ENCODE results near the gene C11orf42. TPM values are rescaled to one million over a fixed set of nuclear protein-coding genes. Genes with fewer than 3 reads are reported as not detected.

The C11orf42 gene
- total RNA-seq, result not detected
- long read RNA-seq, partial matches to known transcripts, result 0 of 2 reads
- long read RNA-seq, other reads (novel, unspliced or antisense), result 2 of 2 reads

GRCh38 chr11:6205366-6205765 lies at the start of gene C11orf42:
C11orf42 (plus strand) TSS chr11:6205557; CDS start chr11:6205616, 59 bp downstream.
- DNase-seq, result no peak
- intact Hi-C loops (cut with DNase I), result no loop called here
- ATAC-seq, result no peak

GRCh38 chr11:6156628-6157359 lies 48.6 kb upstream of the C11orf42 start:
- no peak for ATAC-seq
- no peak for DNase-seq

DNA sequence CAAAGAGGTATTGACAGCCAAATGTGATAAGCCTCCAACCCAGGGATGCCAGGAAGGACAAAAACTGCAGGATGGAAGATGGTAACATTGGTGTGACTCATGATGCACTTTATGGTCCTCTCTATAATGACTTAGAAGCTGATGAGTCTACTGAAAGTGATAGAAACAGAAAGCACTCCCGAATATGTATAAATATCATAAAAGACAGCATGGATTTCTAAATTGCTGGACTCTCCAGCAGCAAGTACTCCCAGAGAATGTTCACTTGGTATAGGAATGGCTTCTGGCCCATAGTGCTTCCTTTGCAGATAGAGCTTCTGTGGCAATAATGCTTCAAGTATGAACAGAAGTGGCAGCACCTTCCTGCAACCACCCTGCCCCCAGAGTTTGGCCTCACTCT lies 35.1 kb upstream of the C11orf42 start, which contains the start of gene OR52B2:
Gene OR52B2 (minus strand): TSS at position 101 of the 400 bp plus-strand sequence. CDS start 0 bp downstream, at position 101.
- intact Hi-C loops (cut with DNase I), result no loop called here
- DNase-seq, result no peak
- no peak for ATAC-seq

More at GRCh38 chr11:6156628-6157359, 48.6 kb upstream of the C11orf42 start:
- intact Hi-C loops (cut with DNase I), result no loop called here

- intact Hi-C loops (cut with DNase I), result no loop called here
- no peak for DNase-seq
- no peak for ATAC-seq
Observed at GRCh38 chr11:6175440-6175839, 29.9 kb upstream of the C11orf42 start.

GRCh38 chr11:6191742-6192141 lies 13.6 kb upstream of the C11orf42 start:
- ATAC-seq, result no peak
- no peak for DNase-seq
- intact Hi-C loops (cut with DNase I), result no loop called here

GRCh38 chr11:6194065-6194581 lies 11.2 kb upstream of the C11orf42 start:
- ATAC-seq, result no peak
- intact Hi-C loops (cut with DNase I), result no loop called here
- DNase-seq, result no peak

DNA sequence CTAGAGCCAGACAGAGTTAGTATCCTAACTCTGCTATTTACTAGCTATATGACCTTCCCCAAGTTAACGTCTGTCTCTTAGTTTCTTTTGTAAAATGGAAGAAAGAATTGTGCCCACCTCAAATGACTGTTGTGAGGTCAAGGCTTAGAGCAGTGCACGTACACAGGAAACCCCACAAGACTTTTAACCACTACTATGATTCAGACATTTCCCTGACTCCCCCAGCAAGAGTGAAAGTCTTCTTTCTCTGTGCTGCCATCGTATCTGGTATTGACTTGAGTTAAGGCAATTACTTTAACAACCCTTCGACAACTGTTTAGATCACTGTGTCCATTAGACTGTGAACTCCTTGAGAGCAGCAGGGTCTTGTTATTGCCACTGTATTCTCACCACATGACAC lies 9.0 kb upstream of the C11orf42 start:
- ATAC-seq, result no peak
- no peak for DNase-seq
- intact Hi-C loops (cut with DNase I), result no loop called here

DNA sequence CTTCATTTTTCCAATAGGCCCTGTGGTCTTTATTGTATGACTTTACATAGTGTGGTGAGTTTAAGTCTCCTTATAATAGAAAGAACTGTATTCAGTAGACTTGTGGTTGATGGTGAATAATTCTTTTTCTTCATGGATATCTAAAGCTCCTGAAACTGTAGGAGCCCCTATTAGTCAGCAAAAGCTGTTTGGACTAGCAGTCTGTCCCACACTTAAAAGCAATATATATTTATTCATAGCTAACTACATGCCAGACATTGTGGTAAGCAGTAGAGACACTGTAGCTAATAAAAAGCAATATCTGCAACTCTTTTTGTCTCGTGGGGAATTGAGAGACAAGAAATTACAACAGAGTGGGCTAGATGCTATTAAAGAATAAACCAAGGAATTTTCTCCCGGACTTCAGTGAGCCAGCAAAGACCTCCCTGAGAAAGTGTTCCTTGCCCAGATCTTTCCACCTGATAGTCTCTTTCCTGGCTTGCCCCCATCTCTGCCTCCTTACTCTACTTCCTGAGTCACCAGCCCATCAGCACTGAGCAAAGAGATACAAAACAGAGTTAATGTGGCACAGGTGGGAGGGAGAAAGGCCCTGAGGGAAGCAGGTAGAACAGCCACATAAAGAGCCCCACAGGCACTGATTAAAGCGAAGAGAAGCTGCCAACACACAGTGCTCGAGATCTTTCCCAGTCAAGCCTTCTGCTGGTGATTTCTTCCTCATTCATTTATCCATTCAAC lies 7.7 kb upstream of the C11orf42 start:
- intact Hi-C loops (cut with DNase I), result no loop called here
- DNase-seq, result no peak
- no peak for ATAC-seq

GRCh38 chr11:6199174-6199810 lies 6.1 kb upstream of the C11orf42 start, which contains the start of gene OR52W1:
OR52W1 (plus strand) TSS chr11:6199224; CDS start chr11:6199224, 0 bp downstream.
- ATAC-seq (no peak), DNase-seq (no peak)
- intact Hi-C loops (cut with DNase I), result no loop called here

GRCh38 chr11:6200975-6201374 lies 4.4 kb upstream of the C11orf42 start:
- DNase-seq (peak; percentile 50), ATAC-seq (peak; percentile 58 to 63)
- intact Hi-C loops (cut with DNase I), result no loop called here

- intact Hi-C loops (cut with DNase I), result no loop called here
- DNase-seq, result no peak
- ATAC-seq, result no peak
Observed at GRCh38 chr11:6201481-6201880, 3.9 kb upstream of the C11orf42 start.

- ATAC-seq (no peak), DNase-seq (no peak)
- intact Hi-C loops (cut with DNase I), result no loop called here
Observed at GRCh38 chr11:6202041-6202440, 3.3 kb upstream of the C11orf42 start.

GRCh38 chr11:6203327-6203726 lies 2.0 kb upstream of the C11orf42 start:
- no peak for ATAC-seq
- DNase-seq, result no peak
- intact Hi-C loops (cut with DNase I), result no loop called here

GRCh38 chr11:6204706-6205105 lies 651 bp upstream of the C11orf42 start:
- DNase-seq (no peak), ATAC-seq (no peak)
- intact Hi-C loops (cut with DNase I), result no loop called here

DNA sequence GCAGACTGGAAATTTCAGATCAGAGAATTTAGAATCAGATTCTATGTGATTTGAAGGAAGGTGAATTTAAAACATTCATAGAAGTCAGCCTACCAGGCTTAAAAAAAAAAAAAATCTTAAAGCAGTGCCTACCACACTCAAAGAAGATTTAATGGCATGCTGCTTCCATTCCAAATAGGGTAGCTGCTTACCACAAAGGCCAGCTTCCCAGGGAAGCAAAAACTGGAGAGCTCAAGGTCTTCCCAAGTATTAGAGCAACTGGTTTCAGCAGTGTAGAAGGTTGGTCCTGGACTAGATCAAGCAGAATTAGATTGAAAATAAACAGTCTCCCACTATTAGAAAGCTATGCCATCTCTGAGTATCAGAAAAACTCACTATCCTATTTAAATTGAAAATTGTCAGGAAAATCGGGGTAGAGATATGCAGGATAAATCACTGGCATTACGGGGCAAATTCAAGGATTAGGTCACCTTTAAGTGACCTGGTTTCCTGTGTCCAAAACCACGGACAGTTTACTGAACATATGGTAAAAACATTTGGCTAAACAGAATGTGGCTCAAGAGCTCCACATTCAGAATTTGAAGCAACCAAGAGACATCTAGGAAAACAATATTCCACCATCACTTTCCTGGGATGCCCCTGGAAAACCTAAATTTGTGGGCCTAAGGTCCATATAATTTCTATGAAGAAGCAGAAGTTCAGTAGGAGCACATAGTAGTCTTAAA lies 1.3 kb downstream of the C11orf42 start:
- intact Hi-C loops (cut with DNase I), result no loop called here
- ATAC-seq (no peak), DNase-seq (no peak)

DNA sequence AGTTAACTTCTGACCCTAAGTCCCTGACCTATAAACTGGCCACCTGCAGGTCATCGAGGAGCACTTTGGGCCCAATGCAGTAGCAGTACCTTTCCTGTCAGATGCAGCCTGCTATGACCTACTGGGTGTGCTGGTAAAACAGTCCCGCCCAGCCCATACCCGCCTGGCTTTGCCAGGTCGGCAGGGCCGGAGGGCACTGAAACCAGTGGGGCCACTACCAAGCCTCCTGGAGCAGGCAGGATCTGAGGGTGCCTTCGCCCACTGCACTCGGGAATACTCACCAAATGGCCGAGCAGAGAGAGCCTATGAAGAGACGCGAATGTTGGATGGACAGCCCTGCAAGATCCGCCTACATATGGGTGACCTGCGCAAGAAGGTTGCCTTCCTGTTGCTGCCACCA lies 4.4 kb downstream of the C11orf42 start:
- ATAC-seq, result no peak
- intact Hi-C loops (cut with DNase I), result no loop called here
- no peak for DNase-seq

DNA sequence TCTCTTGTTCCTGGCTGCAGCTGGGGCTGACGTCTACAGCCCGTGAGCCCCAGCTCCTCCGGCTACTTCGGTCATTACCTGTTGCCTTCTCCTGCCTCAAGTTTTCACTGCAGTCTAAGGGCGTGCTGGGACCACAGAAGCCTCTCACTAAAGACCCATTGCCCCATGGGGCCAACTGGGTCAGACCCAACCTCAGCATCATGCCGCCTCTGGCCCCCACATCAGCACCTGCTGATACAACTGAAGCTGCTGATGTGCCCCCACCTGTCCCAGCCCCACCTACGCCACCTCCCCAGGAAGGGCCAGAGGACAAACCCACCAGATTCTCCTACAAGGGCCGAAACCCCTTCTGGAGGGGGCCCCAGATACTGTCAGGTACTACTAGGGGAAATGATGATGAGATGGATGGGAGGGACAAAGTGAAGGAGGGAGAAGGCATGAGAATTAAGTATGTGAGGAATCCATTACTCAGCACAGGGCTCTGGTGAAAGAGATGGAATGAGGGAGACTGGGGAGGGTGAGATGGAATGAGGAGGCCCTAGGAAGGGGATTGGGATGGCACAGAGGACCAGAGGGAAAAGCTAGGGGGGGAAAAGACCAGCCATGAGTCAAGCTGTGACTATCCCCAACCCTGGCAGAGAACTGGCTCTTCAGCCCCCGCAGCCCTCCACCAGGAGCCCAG lies 5.1 kb downstream of the C11orf42 start:
- ATAC-seq (no peak), DNase-seq (no peak)
- intact Hi-C loops (cut with DNase I), result no loop called here

- ATAC-seq (no peak), DNase-seq (no peak)
Observed at GRCh38 chr11:6214530-6214929, 9.2 kb downstream of the C11orf42 start.

DNA sequence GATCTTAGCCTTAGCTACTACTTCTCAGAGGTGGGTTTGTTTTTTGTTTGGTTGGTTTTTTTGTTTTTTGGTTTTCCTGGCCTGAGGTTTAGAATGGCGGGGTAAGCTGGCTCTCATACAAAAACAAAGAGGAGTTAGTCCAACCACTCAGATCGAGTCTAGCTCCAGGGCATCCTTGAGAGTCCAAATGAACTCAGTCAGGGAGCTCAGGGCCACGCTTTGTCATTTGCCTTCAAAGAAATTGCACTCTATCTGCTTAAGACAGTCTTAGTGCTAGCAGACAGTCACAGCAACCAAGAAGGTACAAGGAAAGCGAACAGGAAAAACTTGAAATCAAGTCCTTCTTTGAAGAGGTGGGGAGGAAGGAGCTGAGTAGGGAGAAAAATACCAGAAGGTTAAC lies 11.1 kb downstream of the C11orf42 start:
- ATAC-seq, result no peak
- DNase-seq, result no peak
- intact Hi-C loops (cut with DNase I), result no loop called here

More at GRCh38 chr11:6214530-6214929, 9.2 kb downstream of the C11orf42 start:
- intact Hi-C loops (cut with DNase I), result no loop called here

Measured in left cardiac atrium (tissue), 4 donors.